Activated T-cell treated with anti-CD3 and anti-CD28 coated beads, Interleukin-2, amount 50 U/mL, for 72 hours (primary cell): ENCODE data around the gene DIAPH1. TPM values are rescaled to one million over a fixed set of nuclear protein-coding genes. Genes with fewer than 3 reads are reported as not detected.

Source experiments
- ATAC-seq, 2 donors: fragments of 150-1000 bp; cut with Tn5 transposase; replicated peaks in 1 of 2; 2 replicates each; pipeline ENCODE4 v1.10.0; 2021; ENCODE audit warnings: moderate library complexity in 2 of 2, mild to moderate bottlenecking in 1 of 2
- DNase-seq, 2 donors: peaks; one replicate each; pipeline ENCODE4 v3.0.0; 2021 to 2022; ENCODE audit warnings: mixed read lengths in 1 of 2
- H3K27ac Mint-ChIP-seq: one replicate; pipeline ENCODE4 v1.8.0; 2022; ENCODE audit warnings: mild to moderate bottlenecking, moderate library complexity, mixed read lengths
- H3K27me3 Mint-ChIP-seq: one replicate; pipeline ENCODE4 v1.8.0; 2022; ENCODE audit warnings: low read depth, mixed read lengths
- H3K36me3 Mint-ChIP-seq, 2 donors: one replicate each; pipeline ENCODE4 v1.8.0; 2022; ENCODE audit warnings: mixed read lengths in 2 of 2, mild to moderate bottlenecking in 1 of 2; ENCODE audit not compliant: insufficient read depth in 2 of 2
- H3K4me1 Mint-ChIP-seq: one replicate; pipeline ENCODE4 v1.8.0; 2022; ENCODE audit warnings: low read depth, mixed read lengths
- H3K4me3 Mint-ChIP-seq, 2 donors: one replicate each; pipeline ENCODE4 v1.8.0; 2022; ENCODE audit warnings: mild to moderate bottlenecking in 2 of 2, mixed read lengths in 2 of 2, moderate library complexity in 2 of 2
- H3K9me3 Mint-ChIP-seq, 2 donors: one replicate each; pipeline ENCODE4 v1.8.0; 2022; ENCODE audit warnings: mixed read lengths in 2 of 2
- total RNA-seq, 2 donors: library from RNA; stranded (reverse); gene quantifications; one replicate each; pipeline ENCODE4 v1.2.3, GENCODE V29; 2022

Gene DIAPH1
- total RNA-seq, 2 donors from 2014 or later = 162 to 165 TPM

DNA sequence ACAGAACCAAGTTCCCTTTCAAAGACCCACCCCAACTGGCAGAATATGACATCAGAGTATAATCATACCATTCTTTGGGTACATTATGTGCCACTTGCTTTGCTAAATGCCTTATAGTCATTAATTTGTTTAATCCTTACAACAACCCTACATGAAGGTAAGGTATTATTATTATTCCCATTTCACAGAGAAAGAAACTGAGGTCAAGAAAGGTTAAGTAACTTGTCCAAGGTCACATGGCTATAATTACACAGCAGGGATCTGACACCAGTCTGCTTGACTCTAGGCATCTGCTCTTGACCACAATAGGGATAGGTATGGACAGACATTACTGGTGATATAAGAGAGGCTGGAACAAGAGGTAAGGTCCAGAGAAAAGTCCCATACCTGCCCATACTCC is 31.2 kb upstream of the DIAPH1 start:
- DNase-seq (no peak), ATAC-seq (no peak)
- H3K4me1 Mint-ChIP-seq = peaks cover 24% of the 10 kb centered on the region
- H3K9me3 Mint-ChIP-seq = no peaks in the 10 kb centered on the region
- H3K27ac Mint-ChIP-seq = peak overlapping the region; percentile 82
- peak overlapping the region; percentile 96 to 98 for H3K4me3 Mint-ChIP-seq
- H3K36me3 Mint-ChIP-seq = peaks cover 2% of the 10 kb centered on the region in 2 donors
- H3K27me3 Mint-ChIP-seq = no peaks in the 10 kb centered on the region

DNA sequence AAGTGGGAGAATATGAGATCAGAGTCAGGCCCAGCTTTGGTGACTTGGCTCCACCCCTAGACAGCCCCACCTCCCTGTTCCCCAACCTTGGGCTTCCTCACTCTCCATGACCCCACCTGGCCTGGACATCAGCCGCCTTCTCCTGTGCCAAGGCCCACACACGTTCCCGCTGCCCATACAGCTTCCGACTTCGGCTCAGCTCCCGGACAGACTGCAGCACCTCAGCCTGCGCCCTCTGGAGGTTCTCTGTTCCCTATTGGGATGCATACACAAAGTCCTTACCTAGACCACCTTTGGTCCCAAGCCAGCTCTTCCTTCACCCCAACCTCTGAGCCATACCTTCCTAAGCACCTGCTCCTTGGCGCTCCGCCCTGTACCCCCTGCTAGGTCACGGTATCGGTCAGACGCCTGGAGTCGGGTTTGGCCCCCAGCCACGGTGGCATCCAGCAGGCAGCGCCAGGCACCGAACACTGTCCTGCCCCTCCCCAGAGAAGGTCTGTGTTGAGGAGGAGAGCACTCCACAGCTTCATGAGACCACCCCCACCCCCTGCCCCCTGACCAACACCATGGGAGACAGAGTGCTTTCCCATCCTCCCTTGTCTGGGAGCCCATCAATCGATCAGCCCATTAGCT is 30.4 kb upstream of the DIAPH1 start:
- H3K27me3 Mint-ChIP-seq = no peaks in the 10 kb centered on the region
- DNase-seq = no peak
- H3K4me3 Mint-ChIP-seq = no peak overlapping the region
- H3K9me3 Mint-ChIP-seq = no peaks in the 10 kb centered on the region
- ATAC-seq = no peak
- H3K4me1 Mint-ChIP-seq = peaks cover 24% of the 10 kb centered on the region
- H3K36me3 Mint-ChIP-seq = peaks cover 2% of the 10 kb centered on the region in 2 donors
- no peak overlapping the region for H3K27ac Mint-ChIP-seq

DNA sequence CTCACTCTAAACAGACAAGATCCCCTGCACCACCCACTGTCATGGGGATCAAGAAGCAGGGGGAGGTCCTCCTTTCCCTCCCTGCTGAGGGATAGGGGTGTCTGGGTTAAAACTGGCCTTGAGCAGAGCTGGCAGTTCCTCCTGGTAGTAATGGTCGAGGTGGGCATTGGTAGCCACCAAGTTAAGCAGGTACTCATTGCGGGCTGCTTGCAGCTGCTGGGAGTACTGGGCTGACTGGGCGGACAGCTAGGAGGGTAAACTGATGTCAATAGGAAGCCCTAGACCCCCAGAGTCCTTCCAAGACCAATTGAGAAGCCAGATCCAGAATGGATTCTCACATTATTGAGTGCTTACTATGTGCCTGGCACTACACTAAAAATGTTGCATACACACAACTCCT is 29.1 kb upstream of the DIAPH1 start:
- ATAC-seq (no peak), DNase-seq (no peak)
- peaks cover 2% of the 10 kb centered on the region in 2 donors for H3K36me3 Mint-ChIP-seq
- H3K27ac Mint-ChIP-seq = no peak overlapping the region
- H3K9me3 Mint-ChIP-seq = no peaks in the 10 kb centered on the region
- H3K27me3 Mint-ChIP-seq = no peaks in the 10 kb centered on the region
- no peak overlapping the region for H3K4me3 Mint-ChIP-seq
- peaks cover 23% of the 10 kb centered on the region for H3K4me1 Mint-ChIP-seq

DNA sequence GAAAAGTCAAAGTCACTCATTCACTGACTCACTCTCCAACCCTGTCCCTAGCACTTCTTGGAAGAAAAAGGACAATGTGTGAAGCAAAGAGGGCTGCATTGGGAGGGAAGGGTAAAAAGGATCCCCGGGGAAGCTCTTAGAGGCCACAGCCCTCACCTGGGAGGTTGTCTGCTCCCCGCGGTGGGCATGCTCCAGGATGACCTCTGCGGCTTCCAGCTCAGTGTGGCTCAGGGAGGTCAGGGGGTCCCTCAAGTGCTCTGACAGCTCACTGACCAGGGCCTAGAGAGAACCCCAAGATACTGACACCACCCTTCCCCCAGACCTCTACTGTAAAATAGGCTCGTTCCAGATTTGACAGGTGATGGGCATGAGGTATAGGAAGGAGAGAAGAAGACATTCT is 28.4 kb upstream of the DIAPH1 start:
- DNase-seq (no peak), ATAC-seq (no peak)
- H3K4me3 Mint-ChIP-seq = no peak overlapping the region
- no peaks in the 10 kb centered on the region for H3K27me3 Mint-ChIP-seq
- peaks cover 17% of the 10 kb centered on the region for H3K4me1 Mint-ChIP-seq
- no peak overlapping the region for H3K27ac Mint-ChIP-seq
- H3K9me3 Mint-ChIP-seq = no peaks in the 10 kb centered on the region
- H3K36me3 Mint-ChIP-seq = peaks cover 2 to 3% of the 10 kb centered on the region in 2 donors

DNA sequence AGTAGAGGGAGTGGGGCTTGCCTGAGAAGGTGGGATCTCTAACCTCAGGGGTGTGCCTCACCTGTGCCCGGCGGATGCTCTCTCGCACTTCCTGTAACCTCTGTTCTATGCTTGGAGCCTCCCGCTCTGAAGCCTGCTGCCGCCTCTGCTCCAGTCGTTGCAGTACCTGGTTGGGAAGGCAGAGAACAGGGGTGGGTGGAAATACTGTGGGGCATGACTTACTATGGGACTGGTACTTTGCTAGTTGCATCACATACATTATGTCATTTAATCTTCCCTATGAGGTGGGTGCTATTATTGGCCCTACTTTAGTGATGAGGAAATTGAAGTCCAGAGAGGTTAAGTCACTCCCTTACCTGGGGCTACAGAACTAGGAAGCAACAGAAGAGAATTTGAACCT is 27.2 kb upstream of the DIAPH1 start:
- Mint-ChIP-seq H3K4me1 (peaks cover 18% of the 10 kb centered on the region), H3K27ac (peak overlapping the region; percentile 5), H3K9me3 (no peaks in the 10 kb centered on the region), H3K36me3 (peaks cover 0 to 6% of the 10 kb centered on the region in 2 donors), H3K27me3 (no peaks in the 10 kb centered on the region), H3K4me3 (no peak overlapping the region)
- DNase-seq (no peak), ATAC-seq (no peak)

DNA sequence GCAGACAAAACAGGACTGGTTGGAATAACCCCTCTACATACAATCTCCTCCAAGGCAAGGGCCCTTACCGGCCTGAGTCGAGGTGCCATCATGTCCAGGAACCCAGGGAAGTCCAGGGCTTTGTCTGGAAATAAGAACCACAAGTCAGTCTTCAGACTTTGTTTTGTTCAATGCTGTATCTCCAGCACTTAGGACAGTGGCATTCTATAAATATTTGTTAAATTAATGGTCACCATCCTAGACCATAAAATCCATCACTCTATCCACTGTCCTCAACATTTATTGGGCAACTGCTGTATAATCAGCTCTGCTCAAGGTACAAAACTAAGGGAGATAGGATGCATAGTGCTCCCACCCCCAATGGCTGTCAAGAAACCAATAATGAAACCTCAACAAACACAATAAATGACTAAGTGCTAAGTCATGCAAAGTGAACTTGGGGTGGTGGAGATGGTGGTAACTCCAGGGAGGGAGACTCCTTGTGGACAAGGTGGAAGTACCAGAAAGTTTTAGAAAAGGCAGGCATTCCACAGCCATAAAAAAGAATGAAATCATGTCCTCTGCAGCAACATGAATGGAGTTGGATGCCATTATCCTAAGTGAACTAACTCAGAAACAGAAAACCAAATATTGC is 23.0 kb upstream of the DIAPH1 start:
- no peaks in the 10 kb centered on the region for H3K9me3 Mint-ChIP-seq
- H3K4me1 Mint-ChIP-seq = peaks cover 30% of the 10 kb centered on the region
- DNase-seq = peak in 1 of 2 donors; percentile 18
- H3K27me3 Mint-ChIP-seq = no peaks in the 10 kb centered on the region
- no peak overlapping the region for H3K27ac Mint-ChIP-seq
- ATAC-seq = peak; percentile 45 to 57
- H3K36me3 Mint-ChIP-seq = peaks cover 1 to 5% of the 10 kb centered on the region in 2 donors
- no peak overlapping the region for H3K4me3 Mint-ChIP-seq

DNA sequence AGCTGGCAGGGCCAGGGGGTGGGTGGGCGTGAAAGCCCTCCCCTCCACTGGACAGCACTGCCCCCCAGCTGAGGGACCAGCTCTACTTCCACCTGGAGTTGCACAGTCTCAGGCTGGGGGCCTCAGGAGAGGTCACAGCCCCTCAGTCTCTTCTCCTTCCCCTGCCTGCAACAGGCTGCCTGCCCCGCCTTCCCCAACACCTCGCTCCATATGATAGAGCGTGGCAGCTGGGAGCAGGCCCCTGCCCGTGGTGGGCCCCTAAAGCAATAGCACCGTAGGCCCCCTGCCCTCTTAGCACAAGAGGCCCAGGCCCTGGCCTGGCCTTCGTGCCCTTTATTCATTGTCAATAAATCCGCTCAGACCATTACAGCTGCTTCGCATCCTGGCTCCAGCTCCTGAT is 21.9 kb upstream of the DIAPH1 start:
- ATAC-seq (no peak), DNase-seq (no peak)
- no peaks in the 10 kb centered on the region for H3K27me3 Mint-ChIP-seq
- peaks cover 35% of the 10 kb centered on the region for H3K4me1 Mint-ChIP-seq
- peak overlapping the region in 1 of 2 donors; percentile 6 for H3K4me3 Mint-ChIP-seq
- no peak overlapping the region for H3K27ac Mint-ChIP-seq
- no peaks in the 10 kb centered on the region for H3K9me3 Mint-ChIP-seq
- H3K36me3 Mint-ChIP-seq = peaks cover 1 to 5% of the 10 kb centered on the region in 2 donors

DNA sequence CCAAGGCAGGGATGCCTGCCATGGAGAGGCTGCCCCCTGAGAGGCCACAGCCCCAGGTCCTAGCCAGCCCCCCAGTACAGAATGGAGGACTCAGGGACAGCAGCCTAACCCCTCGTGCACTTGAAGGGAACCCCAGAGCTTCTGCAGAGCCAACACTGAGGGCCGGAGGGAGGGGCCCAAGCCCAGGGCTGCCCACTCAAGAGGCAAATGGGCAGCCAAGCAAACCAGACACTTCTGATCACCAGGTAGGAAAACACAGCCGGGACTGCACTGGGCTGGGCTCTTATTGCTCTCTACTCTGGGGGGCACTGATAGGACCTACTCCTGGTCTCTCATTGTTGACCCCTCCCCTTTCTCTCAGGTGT is 21.2 kb upstream of the DIAPH1 start:
- no peak overlapping the region for H3K4me3 Mint-ChIP-seq
- peaks cover 42% of the 10 kb centered on the region for H3K4me1 Mint-ChIP-seq
- no peaks in the 10 kb centered on the region for H3K27me3 Mint-ChIP-seq
- no peaks in the 10 kb centered on the region for H3K9me3 Mint-ChIP-seq
- DNase-seq = no peak
- H3K27ac Mint-ChIP-seq = no peak overlapping the region
- H3K36me3 Mint-ChIP-seq = peaks cover 1 to 5% of the 10 kb centered on the region in 2 donors
- ATAC-seq = no peak

DNA sequence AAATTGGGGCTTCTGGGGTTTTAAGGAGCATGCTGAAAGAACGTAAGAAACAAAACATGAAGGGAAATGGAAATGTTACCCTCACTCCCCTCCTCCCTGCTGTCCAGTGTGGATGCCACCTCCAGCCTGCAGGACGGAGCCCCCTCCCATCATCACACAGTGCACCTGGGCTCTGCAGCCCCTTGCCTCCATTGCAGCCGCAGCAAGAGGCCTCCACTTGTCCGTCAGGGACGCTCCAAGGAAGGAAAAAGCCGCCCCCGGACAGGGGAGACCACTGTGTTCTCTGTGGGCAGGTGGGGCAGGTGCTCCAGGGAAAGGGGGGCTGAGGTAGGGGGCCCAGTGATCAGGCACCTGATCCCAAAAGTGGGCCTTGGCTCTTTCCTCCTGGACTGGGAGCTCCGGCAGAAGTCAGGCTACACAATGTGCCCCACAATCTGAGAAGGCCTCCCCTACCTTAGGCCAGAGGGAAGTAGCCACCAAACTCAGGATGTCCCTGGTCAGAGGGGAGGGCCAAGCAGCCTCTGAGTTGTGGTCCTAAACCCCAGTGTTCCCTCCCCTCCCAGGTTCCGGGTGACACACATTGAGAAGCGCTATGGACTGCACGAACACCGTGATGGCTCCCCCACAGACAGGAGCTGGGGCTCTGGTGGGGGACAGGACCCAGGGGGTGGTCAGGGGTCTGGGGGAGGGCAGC is 20.7 kb upstream of the DIAPH1 start:
- peaks cover 1 to 5% of the 10 kb centered on the region in 2 donors for H3K36me3 Mint-ChIP-seq
- H3K9me3 Mint-ChIP-seq = no peaks in the 10 kb centered on the region
- DNase-seq = no peak
- no peaks in the 10 kb centered on the region for H3K27me3 Mint-ChIP-seq
- no peak overlapping the region for H3K27ac Mint-ChIP-seq
- ATAC-seq = no peak
- no peak overlapping the region for H3K4me3 Mint-ChIP-seq
- peaks cover 47% of the 10 kb centered on the region for H3K4me1 Mint-ChIP-seq

DNA sequence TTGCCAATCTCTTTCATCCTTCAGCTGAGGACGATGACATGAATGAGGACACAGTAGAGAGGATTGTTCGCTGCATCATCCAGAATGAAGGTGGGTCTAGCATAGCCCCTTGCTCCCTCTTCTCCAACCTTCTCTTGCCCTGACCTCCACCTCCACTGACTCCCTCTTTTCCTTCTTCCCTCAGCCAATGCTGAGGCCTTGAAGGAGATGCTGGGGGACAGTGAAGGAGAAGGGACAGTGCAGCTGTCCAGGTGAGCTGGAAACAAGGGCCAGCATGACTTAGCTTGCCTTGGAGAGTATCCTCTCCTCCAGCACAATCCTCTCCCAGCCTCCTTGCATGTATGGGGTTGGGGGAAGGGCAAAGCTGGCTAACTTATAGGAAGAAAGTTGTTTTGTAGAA is 20.0 kb upstream of the DIAPH1 start:
- Mint-ChIP-seq H3K4me3 (peak overlapping the region; percentile 94 to 96), H3K4me1 (peaks cover 54% of the 10 kb centered on the region), H3K9me3 (no peaks in the 10 kb centered on the region), H3K36me3 (peaks cover 5 to 9% of the 10 kb centered on the region in 2 donors), H3K27ac (peak overlapping the region; percentile 55), H3K27me3 (no peaks in the 10 kb centered on the region)
- no peak for DNase-seq
- no peak for ATAC-seq

DNA sequence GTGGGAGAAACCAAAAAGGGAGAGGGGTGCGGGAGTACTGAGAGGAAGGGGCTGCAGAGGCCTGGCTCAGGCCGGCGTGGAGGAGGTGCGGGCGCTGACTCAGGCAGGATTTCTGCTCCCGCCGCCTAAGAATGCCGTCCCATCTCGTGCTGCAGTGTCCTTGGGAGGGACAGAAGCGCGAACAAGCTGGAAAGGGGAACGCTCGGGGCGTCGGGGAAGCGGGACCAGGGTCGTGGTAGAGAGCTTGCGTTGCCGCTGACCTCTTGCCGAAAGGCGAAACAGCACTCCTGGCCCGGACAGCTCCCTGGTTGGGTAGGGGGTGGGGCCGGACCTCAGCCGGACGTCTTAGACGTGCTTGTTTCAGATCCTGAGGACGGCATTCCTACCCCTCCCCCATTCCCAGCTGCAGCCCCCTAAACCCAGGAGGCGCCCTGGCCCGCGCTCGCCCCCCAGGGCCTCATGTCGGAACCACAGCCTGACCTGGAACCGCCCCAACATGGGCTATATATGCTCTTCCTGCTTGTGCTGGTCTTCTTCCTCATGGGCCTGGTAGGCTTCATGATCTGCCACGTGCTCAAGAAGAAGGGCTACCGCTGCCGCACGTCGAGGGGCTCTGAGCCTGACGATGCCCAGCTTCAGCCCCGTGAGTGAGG is 19.1 kb upstream of the DIAPH1 start:
- Mint-ChIP-seq H3K36me3 (peaks cover 5 to 9% of the 10 kb centered on the region in 2 donors), H3K27me3 (no peaks in the 10 kb centered on the region)

DNA sequence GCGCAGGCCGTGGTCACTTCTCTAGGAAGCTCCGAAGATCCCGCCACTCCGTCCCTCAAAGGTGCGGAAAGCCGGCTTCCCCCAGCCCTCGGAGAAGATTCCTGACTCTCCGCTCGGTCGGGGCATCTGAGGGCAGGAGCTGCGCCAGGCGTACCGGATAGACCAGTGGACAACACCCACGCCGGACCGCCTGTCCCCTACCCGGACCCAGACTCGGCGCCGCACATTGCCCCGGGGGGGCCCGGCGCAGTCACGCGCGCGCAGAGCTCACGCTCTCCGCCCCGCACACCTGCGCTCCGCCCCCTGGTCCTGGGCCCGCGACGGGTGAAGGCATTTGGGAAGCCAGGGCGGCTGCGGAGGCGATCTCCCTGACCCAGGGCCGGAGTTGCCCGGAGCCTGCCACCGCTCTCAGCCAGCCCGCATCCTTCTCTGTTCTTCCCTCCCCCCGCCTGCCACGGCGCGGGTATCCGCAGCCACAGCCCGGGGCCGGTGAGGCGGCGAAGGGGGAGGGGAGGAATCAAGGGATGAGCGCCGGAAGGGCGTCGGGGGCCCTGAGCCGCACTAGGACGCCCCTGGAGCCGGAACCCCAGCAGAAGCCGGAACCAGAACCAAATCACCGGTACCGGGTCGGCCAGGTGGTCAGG is 18.4 kb upstream of the DIAPH1 start:
- Mint-ChIP-seq H3K36me3 (peaks cover 5 to 7% of the 10 kb centered on the region in 2 donors), H3K4me3 (peak overlapping the region; percentile 94 to 96), H3K9me3 (no peaks in the 10 kb centered on the region), H3K27ac (peak overlapping the region; percentile 64), H3K27me3 (no peaks in the 10 kb centered on the region), H3K4me1 (peaks cover 54% of the 10 kb centered on the region)
- ATAC-seq = peak; percentile 59 to 66
- DNase-seq = peak; percentile 65 to 66

More for the DNA sequence above, 19.1 kb upstream of the DIAPH1 start:
- ATAC-seq (peak; percentile 31 to 38), DNase-seq (peak; percentile 66 to 70)
- H3K4me3 Mint-ChIP-seq = peak overlapping the region; percentile 94 to 96
- peaks cover 54% of the 10 kb centered on the region for H3K4me1 Mint-ChIP-seq
- no peaks in the 10 kb centered on the region for H3K9me3 Mint-ChIP-seq
- peak overlapping the region; percentile 64 for H3K27ac Mint-ChIP-seq
